Measurements from ENCODE around the gene SENP5.
"Not testable (repeated sequence)": the region's sequence is repeated elsewhere in the genome, so short reads cannot be mapped to it uniquely, and the experiment has no call there.

- TF ChIP-seq CTCF (IDR thresholded peaks at IDR 0.05; ENCODE audit: borderline replicate concordance, extremely low read depth, low read length, poor library complexity, severe bottlenecking); EZH2 (IDR thresholded peaks at IDR 0.05; ENCODE audit: borderline replicate concordance, low read depth, low read length, severe bottlenecking): not testable (repeated sequence)
Measured at GRCh38 chr3:196848375-196848774, 19.3 kb upstream of the SENP5 start.

Data from DND-41 (cell line).